HepG2 (cell line): Measurements from ENCODE around the gene SF1. TPM values are rescaled to one million over a fixed set of nuclear protein-coding genes. Genes with fewer than 3 reads are reported as not detected.

Source experiments
- ATF7-NPFF ChIP-seq: sonication (generic); formaldehyde crosslinking; IDR thresholded peaks from 2 replicates; pipeline ENCODE4 v1.8.1; 2023; ENCODE audit warnings: mild to moderate bottlenecking, low read depth, missing genetic modification reagents, moderate library complexity
- ATM ChIP-seq: fragments of 450-650 bp; IDR thresholded peaks from 2 replicates; pipeline ENCODE4 v1.7.1; 2017; ENCODE audit warnings: mild to moderate bottlenecking, borderline replicate concordance
- CERS6 ChIP-seq: sonication (generic); formaldehyde crosslinking; IDR thresholded peaks from 2 replicates; pipeline ENCODE4 v1.5.0; 2020; ENCODE audit warnings: missing genetic modification reagents
- CREB1 ChIP-seq, 2 experiments: fragments of 450-650 bp in 1 of 2; IDR thresholded peaks; 2 replicates each; pipeline ENCODE4 v1.6.1; 2016 to 2017; ENCODE audit warnings: control low read depth in 1 of 2, mild to moderate bottlenecking in 1 of 2, missing compliant biosample characterization in 1 of 2, missing genetic modification characterization in 1 of 2
- DNMT3B ChIP-seq: conservative IDR thresholded peaks from 2 replicates; pipeline ENCODE4 v1.6.1; 2016; ENCODE audit warnings: missing biosample characterization, control low read depth
- EHMT2 ChIP-seq: fragments of 200-600 bp; sonication (generic); IDR thresholded peaks from 2 replicates; pipeline ENCODE4 v1.7.0; 2017; ENCODE audit warnings: antibody characterized with exemption, low read depth, low read length, borderline replicate concordance
- ELF3 ChIP-seq: IDR thresholded peaks from 2 replicates; pipeline ENCODE4 v1.6.1; 2016; ENCODE audit warnings: missing genetic modification reagents, missing compliant biosample characterization
- HDAC1 ChIP-seq: sonication (generic); formaldehyde crosslinking; IDR thresholded peaks from 2 replicates; pipeline ENCODE4 v1.5.1; 2020; ENCODE audit warnings: mild to moderate bottlenecking, missing genetic modification reagents
- HNRNPLL ChIP-seq: fragments of 200-400 bp; formaldehyde crosslinking; IDR thresholded peaks from 2 replicates; pipeline ENCODE4 v1.6.1; 2017; ENCODE audit warnings: mild to moderate bottlenecking, low read depth, low read length; ENCODE audit not compliant: poor library complexity, severe bottlenecking
- MAZ ChIP-seq, 2 experiments: sonication (generic) in 1 of 2; formaldehyde crosslinking in 1 of 2; IDR thresholded peaks; 2 replicates each; pipeline versions ENCODE4 v1.5.0 to v1.6.1; 2012 to 2020; ENCODE audit warnings: low read depth in 2 of 2, mild to moderate bottlenecking in 2 of 2, borderline replicate concordance in 1 of 2, improper control_type of control experiment in 1 of 2, low read length in 1 of 2, missing genetic modification reagents in 1 of 2, moderate library complexity in 1 of 2
- MEF2D ChIP-seq: sonication (generic); formaldehyde crosslinking; IDR thresholded peaks from 2 replicates; pipeline ENCODE4 v1.5.1; 2020; ENCODE audit warnings: mild to moderate bottlenecking, missing genetic modification reagents
- PCBP2 ChIP-seq: fragments of 200-400 bp; formaldehyde crosslinking; optimal IDR thresholded peaks from 2 replicates; pipeline ENCODE3; 2018; ENCODE audit warnings: low read length, low read depth; ENCODE audit not compliant: poor library complexity, severe bottlenecking
- PTBP1 ChIP-seq: fragments of 200-400 bp; formaldehyde crosslinking; IDR thresholded peaks from 2 replicates; pipeline ENCODE4 v1.6.1; 2018; ENCODE audit warnings: low read length, low read depth; ENCODE audit not compliant: poor library complexity, severe bottlenecking
- SMAD9 ChIP-seq: sonication (generic); formaldehyde crosslinking; IDR thresholded peaks from 2 replicates; pipeline ENCODE4 v1.5.1; 2020; ENCODE audit warnings: mild to moderate bottlenecking, missing genetic modification reagents
- TAF1 ChIP-seq: sonication (generic); formaldehyde crosslinking; IDR thresholded peaks from 2 replicates; pipeline ENCODE4 v1.4.0; 2020; ENCODE audit warnings: missing genetic modification reagents
- TSC22D2 ChIP-seq: sonication (generic); formaldehyde crosslinking; IDR thresholded peaks from 2 replicates; pipeline ENCODE4 v1.5.1; 2020; ENCODE audit warnings: missing genetic modification reagents, mild to moderate bottlenecking, borderline replicate concordance
- ZFYVE20 ChIP-seq: sonication (generic); formaldehyde crosslinking; IDR thresholded peaks from 2 replicates; pipeline ENCODE4 v1.8.0; 2023; ENCODE audit warnings: low read depth, mild to moderate bottlenecking, moderate library complexity, missing genetic modification reagents, borderline replicate concordance
- ZNF274 ChIP-seq: sonication (generic); formaldehyde crosslinking; IDR thresholded peaks from 2 replicates; pipeline ENCODE4 v1.5.1; 2020; ENCODE audit warnings: mild to moderate bottlenecking, missing genetic modification reagents
- ZNF546 ChIP-seq: sonication (generic); formaldehyde crosslinking; conservative IDR thresholded peaks from 2 replicates; pipeline ENCODE4 v1.8.1; 2023; ENCODE audit warnings: mild to moderate bottlenecking, missing genetic modification reagents
- ZNF564 ChIP-seq: sonication (generic); formaldehyde crosslinking; IDR thresholded peaks from 2 replicates; pipeline ENCODE4 v1.8.1; 2023; ENCODE audit warnings: mild to moderate bottlenecking, missing genetic modification reagents
- ZNF773 ChIP-seq: sonication (generic); formaldehyde crosslinking; IDR thresholded peaks from 2 replicates; pipeline ENCODE4 v1.4.0; 2020; ENCODE audit warnings: missing genetic modification reagents, borderline replicate concordance
- ZNF841 ChIP-seq: sonication (generic); formaldehyde crosslinking; IDR thresholded peaks from 2 replicates; pipeline ENCODE4 v1.8.1; 2023; ENCODE audit warnings: missing genetic modification reagents, borderline replicate concordance
- polyA plus RNA-seq, 8 experiments: library from polyadenylated mRNA; depleted of rRNA in 3 of 8; stranded (reverse) in 7 of 8; unstranded in 1 of 8; fragments of >200 nt; fragmentation: Illumina TruSeq in 4 of 8; extraction: Trizol in 4 of 8; gene quantifications; 2 replicates each; pipeline versions ENCODE4 v1.2.1 to v1.2.3, GENCODE V29; 2011 to 2016; ENCODE audit warnings: low read depth in 4 of 8, missing spikeins in 1 of 8, mixed read lengths in 1 of 8; ENCODE audit not compliant: insufficient read depth in 1 of 8
- total RNA-seq, 5 experiments: library from RNA; depleted of rRNA; stranded (reverse); fragments of >200 nt; fragmentation: Illumina TruSeq; extraction: Trizol; gene quantifications; 2 replicates each; pipeline ENCODE4 v1.2.3, GENCODE V29; 2016; ENCODE audit warnings: low read depth in 1 of 5
- TF ChIP-seq, protein P1 (sequence below): sonication (generic); formaldehyde crosslinking; IDR thresholded peaks from 2 replicates; pipeline ENCODE4 v1.5.1; 2020; ENCODE audit warnings: missing genetic modification reagents, mild to moderate bottlenecking, borderline replicate concordance
- TF ChIP-seq, protein P2 (sequence below): sonication (generic); formaldehyde crosslinking; IDR thresholded peaks from 2 replicates; pipeline ENCODE4 v1.5.0; 2020; ENCODE audit warnings: mild to moderate bottlenecking, missing genetic modification reagents, moderate library complexity

The SF1 gene
- total and polyA plus RNA-seq, 2 of the 13 experiments (the other 11 are each of a cell fraction or from before 2014, with no cell fraction given) = 55.5 to 70.4 TPM

DNA sequence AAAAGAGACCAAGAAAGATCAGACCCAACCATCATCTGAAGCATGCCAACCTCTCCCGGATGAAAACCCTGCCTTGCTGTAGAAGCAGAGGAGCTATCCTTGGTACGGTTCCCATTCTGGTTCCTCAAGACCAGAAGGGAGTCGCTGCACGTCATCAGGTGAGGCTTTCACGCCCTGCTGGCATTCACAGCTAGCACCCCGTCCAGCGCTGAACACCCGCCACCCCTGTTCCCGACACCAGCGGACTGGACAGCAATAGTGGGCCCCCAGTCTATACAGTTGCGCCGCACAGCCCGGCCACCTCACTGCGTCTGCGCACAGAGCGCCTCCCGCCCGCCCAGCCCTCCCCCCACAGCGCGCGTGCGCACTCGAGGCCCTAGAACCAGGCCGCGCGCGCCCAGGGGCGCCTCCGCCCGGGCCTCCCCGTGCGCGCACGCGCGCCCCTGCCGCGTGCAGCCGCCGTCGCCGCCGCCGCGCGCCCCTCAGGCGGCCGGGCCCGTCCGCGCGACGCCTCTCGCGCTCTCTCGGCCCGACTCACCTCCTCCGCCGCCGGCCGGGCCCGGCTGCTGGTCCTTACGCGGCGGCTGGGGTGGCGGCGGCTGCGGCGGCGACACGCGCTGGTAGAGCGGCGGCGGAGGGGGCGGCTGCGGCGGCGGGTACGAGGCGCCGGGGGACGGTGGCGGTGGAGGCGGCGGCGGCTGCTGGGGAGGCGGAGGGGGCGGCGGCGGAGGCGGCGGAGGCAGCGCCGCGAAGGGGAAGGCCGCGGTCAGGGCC, 706 bp downstream of the SF1 start (continued):
- TF ChIP-seq, protein P1, sequence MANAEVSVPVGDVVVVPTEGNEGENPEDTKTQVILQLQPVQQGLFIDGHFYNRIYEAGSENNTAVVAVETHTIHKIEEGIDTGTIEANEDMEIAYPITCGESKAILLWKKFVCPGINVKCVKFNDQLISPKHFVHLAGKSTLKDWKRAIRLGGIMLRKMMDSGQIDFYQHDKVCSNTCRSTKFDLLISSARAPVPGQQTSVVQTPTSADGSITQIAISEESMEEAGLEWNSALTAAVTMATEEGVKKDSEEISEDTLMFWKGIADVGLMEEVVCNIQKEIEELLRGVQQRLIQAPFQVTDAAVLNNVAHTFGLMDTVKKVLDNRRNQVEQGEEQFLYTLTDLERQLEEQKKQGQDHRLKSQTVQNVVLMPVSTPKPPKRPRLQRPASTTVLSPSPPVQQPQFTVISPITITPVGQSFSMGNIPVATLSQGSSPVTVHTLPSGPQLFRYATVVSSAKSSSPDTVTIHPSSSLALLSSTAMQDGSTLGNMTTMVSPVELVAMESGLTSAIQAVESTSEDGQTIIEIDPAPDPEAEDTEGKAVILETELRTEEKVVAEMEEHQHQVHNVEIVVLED = 0 out of 2 replicates have a peak, but pooled peaks have one; percentile 39
- TF ChIP-seq MAZ (IDR thresholded peaks at IDR 0.05; ENCODE audit: borderline replicate concordance, low read depth, low read length) (0 out of 2 replicates have a peak, but pooled peaks have one; percentile 57), MAZ (CRISPR knock-in tag; IDR thresholded peaks at IDR 0.05; ENCODE audit: low read depth) (no peak), ZNF564 (CRISPR knock-in tag) (no peak), ZNF773 (peak; percentile 36; the same call in 1 of the 2 replicates), MEF2D (no peak), HDAC1 (peak; percentile 32; the same call in 1 of the 2 replicates), ELF3 (no peak), EHMT2 (no peak), HNRNPLL (peak; percentile 48), PTBP1 (no peak), ZFYVE20 (CRISPR knock-in tag) (no peak), DNMT3B (0 out of 2 replicates have a peak, but pooled peaks have one; percentile 33), TSC22D2 (CRISPR knock-in tag) (no peak), PCBP2 (no peak), ZNF546 (no peak), ZNF841 (CRISPR knock-in tag) (no peak), CERS6 (CRISPR knock-in tag) (no peak), CREB1 (IDR thresholded peaks at IDR 0.05) (0 out of 2 replicates have a peak, but pooled peaks have one; percentile 15), CREB1 (CRISPR knock-in tag; IDR thresholded peaks at IDR 0.05) (no peak), SMAD9 (CRISPR knock-in tag) (0 out of 2 replicates have a peak, but pooled peaks have one; percentile 32), ZNF274 (CRISPR knock-in tag) (0 out of 2 replicates have a peak, but pooled peaks have one; percentile 35), ATF7-NPFF (peak; percentile 58; the same call in 1 of the 2 replicates), ATM (no peak), TAF1 (CRISPR knock-in tag) (peak; percentile 49; the same call in 1 of the 2 replicates)
- TF ChIP-seq, protein P2, sequence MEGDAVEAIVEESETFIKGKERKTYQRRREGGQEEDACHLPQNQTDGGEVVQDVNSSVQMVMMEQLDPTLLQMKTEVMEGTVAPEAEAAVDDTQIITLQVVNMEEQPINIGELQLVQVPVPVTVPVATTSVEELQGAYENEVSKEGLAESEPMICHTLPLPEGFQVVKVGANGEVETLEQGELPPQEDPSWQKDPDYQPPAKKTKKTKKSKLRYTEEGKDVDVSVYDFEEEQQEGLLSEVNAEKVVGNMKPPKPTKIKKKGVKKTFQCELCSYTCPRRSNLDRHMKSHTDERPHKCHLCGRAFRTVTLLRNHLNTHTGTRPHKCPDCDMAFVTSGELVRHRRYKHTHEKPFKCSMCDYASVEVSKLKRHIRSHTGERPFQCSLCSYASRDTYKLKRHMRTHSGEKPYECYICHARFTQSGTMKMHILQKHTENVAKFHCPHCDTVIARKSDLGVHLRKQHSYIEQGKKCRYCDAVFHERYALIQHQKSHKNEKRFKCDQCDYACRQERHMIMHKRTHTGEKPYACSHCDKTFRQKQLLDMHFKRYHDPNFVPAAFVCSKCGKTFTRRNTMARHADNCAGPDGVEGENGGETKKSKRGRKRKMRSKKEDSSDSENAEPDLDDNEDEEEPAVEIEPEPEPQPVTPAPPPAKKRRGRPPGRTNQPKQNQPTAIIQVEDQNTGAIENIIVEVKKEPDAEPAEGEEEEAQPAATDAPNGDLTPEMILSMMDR (CRISPR knock-in tag) = 0 out of 2 replicates have a peak, but pooled peaks have one; percentile 4
